ENCODE data around the gene CNNM4.
A peak's percentile ranks its signal among the peaks of the same experiment; 100 is the strongest.
"Not testable (repeated sequence)": the region's sequence is repeated elsewhere in the genome, so short reads cannot be mapped to it uniquely, and the experiment has no call there.

The CNNM4 gene

DNA sequence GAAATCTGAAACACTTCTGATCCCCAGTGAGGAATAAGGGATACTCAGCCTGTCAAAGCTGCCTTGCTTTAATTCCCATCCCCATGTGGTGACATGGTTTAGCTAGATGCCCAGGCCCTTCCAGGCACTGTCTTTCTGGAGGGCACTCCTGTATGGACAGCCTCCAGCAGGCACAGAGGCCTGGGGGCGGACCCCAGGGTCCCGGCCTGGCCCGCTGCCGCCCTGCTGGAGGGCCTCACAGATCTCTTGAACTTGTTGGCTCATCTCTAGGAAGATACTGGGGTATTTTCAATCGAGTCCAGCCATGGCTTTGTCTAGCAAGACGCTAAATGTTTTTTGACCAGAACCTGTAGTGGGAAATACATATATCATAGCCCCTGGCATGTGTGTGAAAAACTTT lies 34.4 kb downstream of the CNNM4 start:
- no peak for DNase-seq

GRCh38 chr2:96796497-96796896 lies 35.8 kb downstream of the CNNM4 start:
- not testable (repeated sequence) for DNase-seq

- DNase-seq: no peak
Measured at GRCh38 chr2:96797066-96797625, 36.4 kb downstream of the CNNM4 start.

- DNase-seq: no peak
Measured at GRCh38 chr2:96798733-96799622, 38.3 kb downstream of the CNNM4 start.

GRCh38 chr2:96799623-96799935 lies 38.9 kb downstream of the CNNM4 start:
- DNase-seq: no peak

DNA sequence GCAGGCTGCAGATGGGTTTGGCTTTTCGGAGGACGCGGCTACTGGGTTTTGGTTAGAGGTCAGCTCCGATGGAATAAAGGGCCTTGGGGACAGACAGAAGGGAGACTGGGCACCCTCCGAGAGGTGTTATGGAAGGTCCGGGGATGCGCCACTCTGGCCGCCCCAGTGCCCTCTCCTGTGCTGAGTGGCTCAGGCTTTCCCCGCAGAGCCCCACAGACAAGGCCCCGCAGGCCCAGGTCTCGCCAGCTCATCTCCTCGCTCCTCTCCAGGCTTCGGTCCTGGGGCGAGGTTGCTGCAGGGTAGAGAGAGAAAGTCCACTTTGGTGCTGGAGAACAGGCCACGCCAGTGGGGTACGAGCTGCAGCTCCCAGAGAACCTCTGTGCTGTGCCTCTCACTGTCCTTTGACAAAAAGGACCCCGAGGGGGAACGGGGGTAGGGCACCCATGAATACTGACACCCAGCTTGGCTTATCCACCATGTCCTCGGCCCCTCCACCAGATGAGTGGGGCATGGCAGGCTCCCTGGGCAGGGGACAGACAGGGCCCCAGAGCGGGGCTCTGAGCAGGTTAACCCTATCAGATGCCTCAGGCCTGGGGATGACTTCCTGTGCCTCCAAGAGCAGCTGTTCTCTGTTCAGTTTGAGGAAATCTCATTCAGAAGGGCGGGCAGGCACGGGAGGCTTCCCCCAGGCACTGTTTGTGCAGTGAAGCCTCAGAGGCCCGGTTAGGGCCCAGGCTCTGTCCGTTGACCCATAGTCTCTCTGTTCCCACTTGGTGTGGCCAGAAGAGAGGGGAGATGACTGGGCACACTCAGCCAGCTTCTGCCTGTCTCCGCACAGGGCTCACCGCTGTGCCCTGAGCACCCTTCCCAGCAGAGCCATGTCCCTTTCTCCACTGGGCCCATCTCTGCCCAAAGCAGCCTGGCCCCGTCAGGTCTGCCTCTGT lies 39.6 kb downstream of the CNNM4 start:
- no peak for DNase-seq

GRCh38 chr2:96801005-96801785 lies 40.5 kb downstream of the CNNM4 start:
- DNase-seq: peak; percentile 47

- no peak for DNase-seq
Measured at GRCh38 chr2:96801786-96802595, 41.3 kb downstream of the CNNM4 start.

DNA sequence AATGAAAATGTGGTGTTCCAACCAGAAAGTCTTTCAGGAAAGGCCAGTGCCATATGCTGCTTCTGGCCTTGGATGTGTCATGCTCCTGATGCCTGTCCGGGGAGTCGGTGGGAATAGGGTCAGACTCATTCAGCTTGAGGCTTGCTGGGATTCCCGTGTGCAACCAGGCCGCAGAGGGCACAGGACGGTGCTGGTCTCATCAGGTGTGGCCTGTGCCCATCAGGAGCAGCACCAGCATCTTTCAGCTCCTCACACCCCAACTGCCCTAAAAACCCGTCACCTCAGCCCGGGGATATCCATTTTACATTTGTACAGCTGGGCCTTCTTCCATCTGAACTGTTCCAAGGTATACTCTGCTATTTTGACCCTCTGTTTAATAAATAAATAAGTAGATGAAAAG lies 42.0 kb downstream of the CNNM4 start:
- no peak for DNase-seq

GRCh38 chr2:96804986-96805385 lies 44.3 kb downstream of the CNNM4 start:
- no peak for DNase-seq

DNA sequence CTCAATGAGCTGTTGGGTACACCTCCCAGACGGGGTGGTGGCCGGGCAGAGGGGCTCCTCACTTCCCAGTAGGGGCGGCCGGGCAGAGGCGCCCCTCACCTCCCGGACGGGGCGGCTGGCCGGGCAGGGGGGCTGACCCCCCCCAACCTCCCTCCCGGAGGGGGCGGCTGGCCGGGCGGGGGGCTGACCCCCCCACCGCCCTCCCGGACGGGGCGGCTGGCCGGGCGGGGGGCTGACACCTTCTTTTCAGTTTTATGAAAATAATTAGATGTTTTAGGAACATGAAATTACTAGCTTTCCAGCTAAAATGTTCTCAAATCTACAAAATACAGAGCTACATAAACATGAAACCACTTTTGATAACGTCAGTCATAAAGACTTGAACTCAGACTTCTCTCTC lies 45.2 kb downstream of the CNNM4 start:
- DNase-seq: not testable (repeated sequence)

- DNase-seq: no peak
Measured at GRCh38 chr2:96806468-96807126, 45.9 kb downstream of the CNNM4 start.

DNA sequence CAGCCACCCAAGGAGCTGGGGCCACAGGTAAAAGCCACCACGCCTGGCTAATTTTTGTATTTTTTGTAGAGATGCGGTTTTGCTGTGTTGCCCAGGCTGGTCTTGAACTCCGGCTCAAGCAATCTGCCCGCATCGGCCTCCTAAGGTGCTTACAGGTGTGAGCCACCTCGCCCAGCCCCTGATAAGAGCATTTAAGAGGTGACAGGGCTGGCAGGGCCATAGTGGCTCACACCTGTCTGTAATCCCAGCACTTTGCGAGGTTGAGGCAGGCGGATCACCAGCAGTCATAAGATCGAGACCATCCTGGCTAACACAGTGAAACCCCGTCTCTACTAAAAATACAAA lies 46.4 kb downstream of the CNNM4 start:
- no peak for DNase-seq

- no peak for DNase-seq
Measured at GRCh38 chr2:96808176-96808837, 47.6 kb downstream of the CNNM4 start.

- no peak for DNase-seq
Measured at GRCh38 chr2:96809216-96809882, 48.6 kb downstream of the CNNM4 start.

GRCh38 chr2:96809951-96810782 lies 49.5 kb downstream of the CNNM4 start:
- no peak for DNase-seq

GRCh38 chr2:96810783-96811192 lies 50.1 kb downstream of the CNNM4 start:
- DNase-seq: no peak

DNA sequence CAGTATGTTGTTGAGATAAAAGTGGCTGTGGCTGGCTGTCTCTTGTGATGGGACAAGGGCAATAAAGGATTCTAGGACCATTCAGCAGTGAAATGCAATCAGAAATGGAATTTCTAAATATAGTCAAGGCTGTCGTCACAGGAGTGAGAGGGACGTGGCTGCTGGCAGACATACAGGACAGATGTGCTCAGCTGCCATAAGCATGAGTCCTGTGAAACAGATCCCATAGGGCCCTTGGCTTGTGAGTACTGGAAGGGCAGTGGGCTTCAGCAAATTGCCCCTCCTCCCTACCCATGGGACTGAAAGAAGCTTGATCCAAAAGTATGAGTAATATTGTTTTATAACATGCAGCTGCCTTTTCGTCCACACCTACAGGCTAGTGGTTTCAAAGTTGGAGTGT lies 51.2 kb downstream of the CNNM4 start:
- DNase-seq: peak; percentile 63

- DNase-seq: no peak
Measured at GRCh38 chr2:96813656-96814055, 53.0 kb downstream of the CNNM4 start.
